ENCODE measurements around the gene LRP1B. TPM values are rescaled to one million over a fixed set of nuclear protein-coding genes. Genes with fewer than 3 reads are reported as not detected.

LRP1B gene
- total and polyA plus RNA-seq, 4 donors, result 0.01 to 0.84 (median 0.17) TPM

DNA sequence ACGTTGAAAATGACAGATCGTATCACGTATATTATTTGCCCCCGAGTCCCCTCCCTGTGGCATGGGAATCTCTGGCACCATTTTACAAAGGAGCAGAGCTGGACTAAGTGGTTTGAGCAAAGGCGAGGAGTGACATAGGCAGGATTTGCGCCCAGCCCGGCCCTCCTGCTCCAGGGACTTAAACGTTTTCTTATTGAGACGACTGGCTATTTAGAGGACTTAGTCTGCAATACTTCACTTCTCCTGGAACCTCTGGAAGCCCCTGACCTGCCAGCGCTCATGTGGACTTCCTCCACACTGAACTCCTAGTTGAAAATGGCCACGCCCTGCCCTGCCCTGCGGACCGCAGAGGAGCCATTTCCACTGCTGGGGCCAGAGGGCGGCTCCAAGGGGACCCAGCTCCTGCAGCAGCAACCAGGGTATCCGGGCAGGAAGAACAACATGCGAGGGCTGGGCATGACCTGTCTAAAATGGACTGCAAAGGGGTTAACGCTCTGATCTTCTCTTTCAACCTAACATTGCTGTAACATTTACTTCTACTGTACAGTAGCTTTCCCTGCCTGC is 690.7 kb downstream of the LRP1B start:
- Histone ChIP-seq H3K27me3 (ENCODE audit: control insufficient read depth in 4 of 4, insufficient read depth in 4 of 4, low read length in 3 of 4) (no peaks in the 10 kb centered on the region), H3K4me3 (ENCODE audit: low read depth in 1 of 3, low read length in 3 of 3) (no peak overlapping the region), H3K4me1 (ENCODE audit: control insufficient read depth in 4 of 4, insufficient read depth in 4 of 4, low read length in 3 of 4) (no peaks in the 10 kb centered on the region), H3K9ac (ENCODE audit: low read depth in 1 of 2, low read length in 2 of 2) (no peak overlapping the region), H3K36me3 (ENCODE audit: control insufficient read depth in 4 of 4, insufficient read depth in 3 of 4, low read depth in 1 of 4, low read length in 3 of 4) (no peaks in the 10 kb centered on the region), H3K27ac (ENCODE audit: low read depth in 1 of 2, low read length in 2 of 2) (no peak overlapping the region), H3K9me3 (ENCODE audit: control insufficient read depth in 4 of 4, low read length in 3 of 4) (no peaks in the 10 kb centered on the region)
- no peak for DNase-seq (ENCODE audit: low spot score)
- 85% methylated on average over 17 of the region's 17 CpGs for WGBS
- TF ChIP-seq, protein P1, sequence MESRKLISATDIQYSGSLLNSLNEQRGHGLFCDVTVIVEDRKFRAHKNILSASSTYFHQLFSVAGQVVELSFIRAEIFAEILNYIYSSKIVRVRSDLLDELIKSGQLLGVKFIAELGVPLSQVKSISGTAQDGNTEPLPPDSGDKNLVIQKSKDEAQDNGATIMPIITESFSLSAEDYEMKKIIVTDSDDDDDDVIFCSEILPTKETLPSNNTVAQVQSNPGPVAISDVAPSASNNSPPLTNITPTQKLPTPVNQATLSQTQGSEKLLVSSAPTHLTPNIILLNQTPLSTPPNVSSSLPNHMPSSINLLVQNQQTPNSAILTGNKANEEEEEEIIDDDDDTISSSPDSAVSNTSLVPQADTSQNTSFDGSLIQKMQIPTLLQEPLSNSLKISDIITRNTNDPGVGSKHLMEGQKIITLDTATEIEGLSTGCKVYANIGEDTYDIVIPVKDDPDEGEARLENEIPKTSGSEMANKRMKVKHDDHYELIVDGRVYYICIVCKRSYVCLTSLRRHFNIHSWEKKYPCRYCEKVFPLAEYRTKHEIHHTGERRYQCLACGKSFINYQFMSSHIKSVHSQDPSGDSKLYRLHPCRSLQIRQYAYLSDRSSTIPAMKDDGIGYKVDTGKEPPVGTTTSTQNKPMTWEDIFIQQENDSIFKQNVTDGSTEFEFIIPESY (IDR thresholded peaks at IDR 0.05), result no peak
- TF ChIP-seq, protein P2, sequence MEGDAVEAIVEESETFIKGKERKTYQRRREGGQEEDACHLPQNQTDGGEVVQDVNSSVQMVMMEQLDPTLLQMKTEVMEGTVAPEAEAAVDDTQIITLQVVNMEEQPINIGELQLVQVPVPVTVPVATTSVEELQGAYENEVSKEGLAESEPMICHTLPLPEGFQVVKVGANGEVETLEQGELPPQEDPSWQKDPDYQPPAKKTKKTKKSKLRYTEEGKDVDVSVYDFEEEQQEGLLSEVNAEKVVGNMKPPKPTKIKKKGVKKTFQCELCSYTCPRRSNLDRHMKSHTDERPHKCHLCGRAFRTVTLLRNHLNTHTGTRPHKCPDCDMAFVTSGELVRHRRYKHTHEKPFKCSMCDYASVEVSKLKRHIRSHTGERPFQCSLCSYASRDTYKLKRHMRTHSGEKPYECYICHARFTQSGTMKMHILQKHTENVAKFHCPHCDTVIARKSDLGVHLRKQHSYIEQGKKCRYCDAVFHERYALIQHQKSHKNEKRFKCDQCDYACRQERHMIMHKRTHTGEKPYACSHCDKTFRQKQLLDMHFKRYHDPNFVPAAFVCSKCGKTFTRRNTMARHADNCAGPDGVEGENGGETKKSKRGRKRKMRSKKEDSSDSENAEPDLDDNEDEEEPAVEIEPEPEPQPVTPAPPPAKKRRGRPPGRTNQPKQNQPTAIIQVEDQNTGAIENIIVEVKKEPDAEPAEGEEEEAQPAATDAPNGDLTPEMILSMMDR (IDR thresholded peaks at IDR 0.05; ENCODE audit: low read depth, low read length, missing input control), result no peak
- TF ChIP-seq GABPA (IDR thresholded peaks at IDR 0.05 in 1 of 2, conservative IDR thresholded peaks at IDR 0.05 in 1 of 2), result no peak
- TF ChIP-seq RAD21 (IDR thresholded peaks at IDR 0.05), result no peak
- no peak for TF ChIP-seq JUND (IDR thresholded peaks at IDR 0.05)
- TF ChIP-seq HNF4G (IDR thresholded peaks at IDR 0.05), result no peak
- TF ChIP-seq RXRA (IDR thresholded peaks at IDR 0.05), result no peak
- no peak for TF ChIP-seq SP1 (IDR thresholded peaks at IDR 0.05)
- no peak for TF ChIP-seq FOXA2 (IDR thresholded peaks at IDR 0.05)
- TF ChIP-seq, protein P3, sequence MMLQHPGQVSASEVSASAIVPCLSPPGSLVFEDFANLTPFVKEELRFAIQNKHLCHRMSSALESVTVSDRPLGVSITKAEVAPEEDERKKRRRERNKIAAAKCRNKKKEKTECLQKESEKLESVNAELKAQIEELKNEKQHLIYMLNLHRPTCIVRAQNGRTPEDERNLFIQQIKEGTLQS (IDR thresholded peaks at IDR 0.05), result no peak
- no peak for TF ChIP-seq TAF1 (conservative IDR thresholded peaks at IDR 0.05)
- TF ChIP-seq, protein P4, sequence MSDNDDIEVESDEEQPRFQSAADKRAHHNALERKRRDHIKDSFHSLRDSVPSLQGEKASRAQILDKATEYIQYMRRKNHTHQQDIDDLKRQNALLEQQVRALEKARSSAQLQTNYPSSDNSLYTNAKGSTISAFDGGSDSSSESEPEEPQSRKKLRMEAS (IDR thresholded peaks at IDR 0.05), result no peak
- TF ChIP-seq, protein P5, sequence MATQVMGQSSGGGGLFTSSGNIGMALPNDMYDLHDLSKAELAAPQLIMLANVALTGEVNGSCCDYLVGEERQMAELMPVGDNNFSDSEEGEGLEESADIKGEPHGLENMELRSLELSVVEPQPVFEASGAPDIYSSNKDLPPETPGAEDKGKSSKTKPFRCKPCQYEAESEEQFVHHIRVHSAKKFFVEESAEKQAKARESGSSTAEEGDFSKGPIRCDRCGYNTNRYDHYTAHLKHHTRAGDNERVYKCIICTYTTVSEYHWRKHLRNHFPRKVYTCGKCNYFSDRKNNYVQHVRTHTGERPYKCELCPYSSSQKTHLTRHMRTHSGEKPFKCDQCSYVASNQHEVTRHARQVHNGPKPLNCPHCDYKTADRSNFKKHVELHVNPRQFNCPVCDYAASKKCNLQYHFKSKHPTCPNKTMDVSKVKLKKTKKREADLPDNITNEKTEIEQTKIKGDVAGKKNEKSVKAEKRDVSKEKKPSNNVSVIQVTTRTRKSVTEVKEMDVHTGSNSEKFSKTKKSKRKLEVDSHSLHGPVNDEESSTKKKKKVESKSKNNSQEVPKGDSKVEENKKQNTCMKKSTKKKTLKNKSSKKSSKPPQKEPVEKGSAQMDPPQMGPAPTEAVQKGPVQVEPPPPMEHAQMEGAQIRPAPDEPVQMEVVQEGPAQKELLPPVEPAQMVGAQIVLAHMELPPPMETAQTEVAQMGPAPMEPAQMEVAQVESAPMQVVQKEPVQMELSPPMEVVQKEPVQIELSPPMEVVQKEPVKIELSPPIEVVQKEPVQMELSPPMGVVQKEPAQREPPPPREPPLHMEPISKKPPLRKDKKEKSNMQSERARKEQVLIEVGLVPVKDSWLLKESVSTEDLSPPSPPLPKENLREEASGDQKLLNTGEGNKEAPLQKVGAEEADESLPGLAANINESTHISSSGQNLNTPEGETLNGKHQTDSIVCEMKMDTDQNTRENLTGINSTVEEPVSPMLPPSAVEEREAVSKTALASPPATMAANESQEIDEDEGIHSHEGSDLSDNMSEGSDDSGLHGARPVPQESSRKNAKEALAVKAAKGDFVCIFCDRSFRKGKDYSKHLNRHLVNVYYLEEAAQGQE (IDR thresholded peaks at IDR 0.05), result no peak
- no peak for TF ChIP-seq FOXA1 (IDR thresholded peaks at IDR 0.05)
- TF ChIP-seq EGR1 (IDR thresholded peaks at IDR 0.05; ENCODE audit: low read depth in 2 of 2), result no peak
- no peak for TF ChIP-seq YY1 (IDR thresholded peaks at IDR 0.05)
- no peak for TF ChIP-seq NR2F2 (IDR thresholded peaks at IDR 0.05)
